ENCODE data around the gene SLC39A6. TPM values are rescaled to one million over a fixed set of nuclear protein-coding genes. Genes with fewer than 3 reads are reported as not detected.
"Not testable (repeated sequence)": the region's sequence is repeated elsewhere in the genome, so short reads cannot be mapped to it uniquely, and the experiment has no call there.

Gene SLC39A6
- total RNA-seq, 1 donor from 2014 or later: 81.3 TPM

DNA sequence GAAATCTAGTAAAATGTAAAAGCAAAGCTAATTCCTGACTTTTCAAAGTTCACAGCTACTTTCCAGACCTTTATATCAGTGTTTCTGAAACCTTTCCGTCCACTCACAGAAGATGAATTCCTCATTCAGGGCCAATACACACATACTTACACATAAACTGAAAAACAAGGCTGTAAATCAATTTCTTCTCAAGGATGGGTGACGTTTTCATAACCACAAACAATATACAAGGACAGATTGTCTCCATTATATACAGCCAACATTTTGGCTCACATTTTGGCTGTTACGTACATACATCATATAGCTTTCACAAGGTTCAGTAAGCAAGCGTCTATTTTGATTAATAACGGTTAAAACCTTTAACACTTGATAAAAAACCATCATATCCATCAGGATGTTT lies 63.1 kb downstream of the SLC39A6 start:
- no peaks in the 10 kb centered on the region for H3K9me3 Mint-ChIP-seq (ENCODE audit: unreplicated experiment)
- H3K27me3 Mint-ChIP-seq (ENCODE audit: low read depth, unreplicated experiment): no peaks in the 10 kb centered on the region
- Histone ChIP-seq H3K27me3 (ENCODE audit: insufficient read depth, low read length) (no peaks in the 10 kb centered on the region), H2AFZ (ENCODE audit: low read depth, low read length) (no peak overlapping the region), H3K36me3 (ENCODE audit: insufficient read depth, low read length) (peaks cover 3% of the 10 kb centered on the region), H3K4me3 (ENCODE audit: insufficient read depth, low read depth, low read length) (peak overlapping the region; percentile 94), H3K9me3 (ENCODE audit: insufficient read depth, low read depth, low read length) (no peaks in the 10 kb centered on the region), H3K4me2 (ENCODE audit: low read length) (peak overlapping the region; percentile 91), H3K4me1 (ENCODE audit: insufficient read depth, low read length) (peaks cover 10% of the 10 kb centered on the region), H3K27ac (ENCODE audit: low read depth, low read length) (peak overlapping the region; percentile 95), H3K79me2 (ENCODE audit: insufficient read depth, low read length) (peaks cover 61% of the 10 kb centered on the region), H3K9ac (ENCODE audit: low read length) (peak overlapping the region; percentile 94), H4K20me1 (ENCODE audit: insufficient read depth, low read length) (peaks cover 48% of the 10 kb centered on the region)
- H3K27ac Mint-ChIP-seq (ENCODE audit: unreplicated experiment): peak overlapping the region; percentile 34
- peaks cover 10% of the 10 kb centered on the region for H3K4me1 Mint-ChIP-seq (ENCODE audit: low read depth, unreplicated experiment)
- peak overlapping the region; percentile 99 for H3K4me3 Mint-ChIP-seq (ENCODE audit: unreplicated experiment)
- peaks cover 3% of the 10 kb centered on the region for H3K36me3 Mint-ChIP-seq (ENCODE audit: low read depth, unreplicated experiment)
- FAIRE-seq (no peak), DNase-seq (ENCODE audit: low read depth) (peak; percentile 54)
- TF ChIP-seq, protein P1, sequence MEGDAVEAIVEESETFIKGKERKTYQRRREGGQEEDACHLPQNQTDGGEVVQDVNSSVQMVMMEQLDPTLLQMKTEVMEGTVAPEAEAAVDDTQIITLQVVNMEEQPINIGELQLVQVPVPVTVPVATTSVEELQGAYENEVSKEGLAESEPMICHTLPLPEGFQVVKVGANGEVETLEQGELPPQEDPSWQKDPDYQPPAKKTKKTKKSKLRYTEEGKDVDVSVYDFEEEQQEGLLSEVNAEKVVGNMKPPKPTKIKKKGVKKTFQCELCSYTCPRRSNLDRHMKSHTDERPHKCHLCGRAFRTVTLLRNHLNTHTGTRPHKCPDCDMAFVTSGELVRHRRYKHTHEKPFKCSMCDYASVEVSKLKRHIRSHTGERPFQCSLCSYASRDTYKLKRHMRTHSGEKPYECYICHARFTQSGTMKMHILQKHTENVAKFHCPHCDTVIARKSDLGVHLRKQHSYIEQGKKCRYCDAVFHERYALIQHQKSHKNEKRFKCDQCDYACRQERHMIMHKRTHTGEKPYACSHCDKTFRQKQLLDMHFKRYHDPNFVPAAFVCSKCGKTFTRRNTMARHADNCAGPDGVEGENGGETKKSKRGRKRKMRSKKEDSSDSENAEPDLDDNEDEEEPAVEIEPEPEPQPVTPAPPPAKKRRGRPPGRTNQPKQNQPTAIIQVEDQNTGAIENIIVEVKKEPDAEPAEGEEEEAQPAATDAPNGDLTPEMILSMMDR (IDR thresholded peaks at IDR 0.05; ENCODE audit: insufficient read depth, low read depth, low read length): no peak
- no peak for TF ChIP-seq EZH2 (IDR thresholded peaks at IDR 0.05; ENCODE audit: insufficient read depth, low read length)

DNA sequence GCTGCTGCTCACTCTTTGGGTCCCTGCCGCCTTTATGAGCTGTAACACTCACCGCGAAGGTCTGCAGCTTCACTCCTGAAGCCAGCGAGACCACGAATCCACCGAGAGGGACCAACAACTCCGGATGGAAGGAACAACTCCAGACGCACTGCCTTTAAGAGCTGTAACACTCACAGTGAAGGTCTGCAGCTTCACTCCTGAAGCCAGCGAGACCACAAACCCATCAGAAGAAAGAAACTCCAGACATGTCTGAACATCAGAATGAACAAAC lies 64.4 kb downstream of the SLC39A6 start:
- H3K9me3 ChIP-seq (ENCODE audit: insufficient read depth, low read depth, low read length); H3K4me3 ChIP-seq (ENCODE audit: insufficient read depth, low read depth, low read length); H3K4me1 ChIP-seq (ENCODE audit: insufficient read depth, low read length); H3K36me3 Mint-ChIP-seq (ENCODE audit: low read depth, unreplicated experiment); H3K27ac Mint-ChIP-seq (ENCODE audit: unreplicated experiment); H3K4me1 Mint-ChIP-seq (ENCODE audit: low read depth, unreplicated experiment); FAIRE-seq; H3K4me2 ChIP-seq (ENCODE audit: low read length); H3K27ac ChIP-seq (ENCODE audit: low read depth, low read length); H3K9ac ChIP-seq (ENCODE audit: low read length); H3K27me3 Mint-ChIP-seq (ENCODE audit: low read depth, unreplicated experiment); H3K36me3 ChIP-seq (ENCODE audit: insufficient read depth, low read length); H3K27me3 ChIP-seq (ENCODE audit: insufficient read depth, low read length); H2AFZ ChIP-seq (ENCODE audit: low read depth, low read length); DNase-seq (ENCODE audit: low read depth); H3K9me3 Mint-ChIP-seq (ENCODE audit: unreplicated experiment): not testable (repeated sequence)
- H3K79me2 ChIP-seq (ENCODE audit: insufficient read depth, low read length): peaks cover 73% of the 10 kb centered on the region
- peak overlapping the region; percentile 99 for H3K4me3 Mint-ChIP-seq (ENCODE audit: unreplicated experiment)
- H4K20me1 ChIP-seq (ENCODE audit: insufficient read depth, low read length): peaks cover 56% of the 10 kb centered on the region

DNA sequence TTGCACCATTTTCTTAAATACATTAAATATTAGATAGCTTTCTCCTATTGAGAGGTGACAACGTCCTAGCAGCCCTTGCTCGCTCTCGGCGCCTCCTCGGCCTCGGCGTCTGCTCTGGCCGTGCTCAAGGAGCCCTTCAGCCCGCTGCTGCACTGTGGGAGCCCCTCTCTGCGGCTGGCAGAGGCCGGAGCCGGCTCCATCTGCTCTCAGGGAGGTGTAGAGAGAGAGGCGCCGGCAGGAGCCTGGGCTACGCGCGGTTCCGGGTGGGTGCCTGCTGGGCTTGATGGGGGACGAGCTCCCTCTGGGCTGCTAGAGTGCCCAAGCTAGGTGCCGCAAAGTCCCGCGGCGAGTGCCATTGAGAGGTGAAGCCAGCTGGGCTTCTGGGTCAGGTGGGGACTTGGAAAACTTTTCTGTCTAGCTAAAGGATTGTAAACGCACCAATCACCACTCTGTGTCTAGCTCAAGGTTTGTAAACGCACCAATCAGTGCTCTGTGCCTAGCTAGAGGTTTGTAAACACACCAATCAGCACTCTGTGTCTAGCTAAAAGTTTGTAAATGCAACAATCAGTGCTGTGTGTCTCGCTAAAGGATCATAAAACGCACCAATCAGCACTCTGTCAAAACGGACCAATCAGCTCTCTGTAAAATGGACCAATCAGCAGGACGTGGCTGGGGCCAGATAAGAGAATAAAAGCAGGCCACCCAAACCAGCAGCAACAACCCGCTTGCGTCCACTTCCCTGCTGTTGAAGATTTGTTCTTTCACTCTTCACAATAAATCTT lies 64.9 kb downstream of the SLC39A6 start:
- Histone ChIP-seq H3K27me3 (ENCODE audit: insufficient read depth, low read length) (no peaks in the 10 kb centered on the region), H3K36me3 (ENCODE audit: insufficient read depth, low read length) (peaks cover 3% of the 10 kb centered on the region), H3K79me2 (ENCODE audit: insufficient read depth, low read length) (peaks cover 78% of the 10 kb centered on the region), H4K20me1 (ENCODE audit: insufficient read depth, low read length) (peaks cover 56% of the 10 kb centered on the region), H3K4me1 (ENCODE audit: insufficient read depth, low read length) (peaks cover 10% of the 10 kb centered on the region), H3K4me2 (ENCODE audit: low read length) (no peak overlapping the region), H2AFZ (ENCODE audit: low read depth, low read length) (no peak overlapping the region), H3K27ac (ENCODE audit: low read depth, low read length) (no peak overlapping the region), H3K9me3 (ENCODE audit: insufficient read depth, low read depth, low read length) (no peaks in the 10 kb centered on the region), H3K4me3 (ENCODE audit: insufficient read depth, low read depth, low read length) (no peak overlapping the region), H3K9ac (ENCODE audit: low read length) (no peak overlapping the region)
- H3K9me3 Mint-ChIP-seq (ENCODE audit: unreplicated experiment): no peaks in the 10 kb centered on the region
- no peak for FAIRE-seq
- peak overlapping the region; percentile 99 for H3K4me3 Mint-ChIP-seq (ENCODE audit: unreplicated experiment)
- no peak for DNase-seq (ENCODE audit: low read depth)
- no peak for TF ChIP-seq EZH2 (IDR thresholded peaks at IDR 0.05; ENCODE audit: insufficient read depth, low read length)
- TF ChIP-seq, protein P1 (IDR thresholded peaks at IDR 0.05; ENCODE audit: insufficient read depth, low read depth, low read length): no peak
- no peak overlapping the region for H3K27ac Mint-ChIP-seq (ENCODE audit: unreplicated experiment)
- peaks cover 3% of the 10 kb centered on the region for H3K36me3 Mint-ChIP-seq (ENCODE audit: low read depth, unreplicated experiment)
- peaks cover 10% of the 10 kb centered on the region for H3K4me1 Mint-ChIP-seq (ENCODE audit: low read depth, unreplicated experiment)
- no peaks in the 10 kb centered on the region for H3K27me3 Mint-ChIP-seq (ENCODE audit: low read depth, unreplicated experiment)

Measured in astrocyte (in vitro differentiated cells and primary cell).